CD4-positive, alpha-beta T cell treated with Interleukin-17A for 1 hour (primary cell): ENCODE results near the gene CYTH2.
A peak's percentile ranks its signal among the peaks of the same experiment; 100 is the strongest.

ENCODE experiments used
- DNase-seq: peaks from one replicate; pipeline ENCODE4 v3.0.0-alpha.2; 2020

CYTH2 gene, protein sequence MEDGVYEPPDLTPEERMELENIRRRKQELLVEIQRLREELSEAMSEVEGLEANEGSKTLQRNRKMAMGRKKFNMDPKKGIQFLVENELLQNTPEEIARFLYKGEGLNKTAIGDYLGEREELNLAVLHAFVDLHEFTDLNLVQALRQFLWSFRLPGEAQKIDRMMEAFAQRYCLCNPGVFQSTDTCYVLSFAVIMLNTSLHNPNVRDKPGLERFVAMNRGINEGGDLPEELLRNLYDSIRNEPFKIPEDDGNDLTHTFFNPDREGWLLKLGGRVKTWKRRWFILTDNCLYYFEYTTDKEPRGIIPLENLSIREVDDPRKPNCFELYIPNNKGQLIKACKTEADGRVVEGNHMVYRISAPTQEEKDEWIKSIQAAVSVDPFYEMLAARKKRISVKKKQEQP

GRCh38 chr19:48469289-48469881, at the start of gene CYTH2:
Gene CYTH2, plus strand, starts transcription at chr19:48469369. Its CDS starts 139 bp downstream, at chr19:48469508.
- DNase-seq: peak; percentile 79

DNA sequence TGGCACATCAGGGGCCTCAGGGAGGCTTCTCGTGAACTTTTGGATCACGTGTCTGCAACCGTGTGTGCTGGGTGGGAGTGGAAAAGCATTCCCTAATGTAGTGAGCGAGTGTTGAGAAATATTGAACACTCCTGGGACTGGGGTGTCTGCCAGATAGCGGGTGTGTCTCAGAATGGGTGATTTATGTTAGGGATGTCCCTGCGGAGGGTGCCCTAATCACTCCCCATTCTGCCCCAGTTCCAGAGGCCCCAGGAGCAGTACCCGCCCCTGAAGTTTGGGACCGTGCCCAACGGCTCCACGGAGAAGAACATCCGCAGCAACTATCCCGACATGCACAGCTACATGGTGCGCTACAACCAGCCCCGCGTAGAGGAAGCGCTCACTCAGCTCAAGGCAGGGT, 47.6 kb upstream of the CYTH2 start:
- DNase-seq: no peak

- no peak for DNase-seq
These were observed 44.4 kb upstream of the CYTH2 start for GRCh38 chr19:48424694-48425219.

- no peak for DNase-seq
These were observed 40.5 kb upstream of the CYTH2 start for GRCh38 chr19:48428670-48429069.

DNA sequence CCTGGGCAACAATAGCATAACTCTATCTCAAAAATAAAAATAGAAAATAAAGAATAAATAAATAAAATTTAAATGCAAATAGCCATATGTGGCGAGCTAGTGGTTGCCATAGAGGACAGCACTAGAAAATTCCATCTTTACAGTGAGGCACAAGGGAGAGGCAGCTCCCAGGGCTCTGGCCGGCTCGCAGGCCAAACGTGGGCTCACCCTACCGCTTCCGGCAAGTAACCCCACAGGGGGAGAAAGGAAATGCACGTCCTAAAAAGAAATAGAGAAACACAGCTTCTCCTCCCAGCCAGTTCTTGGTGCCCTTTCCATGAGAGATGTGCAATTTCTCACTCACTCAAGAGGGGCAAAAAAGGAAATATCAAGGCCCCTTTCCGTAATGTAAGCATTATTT, 35.8 kb upstream of the CYTH2 start:
- no peak for DNase-seq

GRCh38 chr19:48436586-48436985, 32.6 kb upstream of the CYTH2 start:
- no peak for DNase-seq

DNA sequence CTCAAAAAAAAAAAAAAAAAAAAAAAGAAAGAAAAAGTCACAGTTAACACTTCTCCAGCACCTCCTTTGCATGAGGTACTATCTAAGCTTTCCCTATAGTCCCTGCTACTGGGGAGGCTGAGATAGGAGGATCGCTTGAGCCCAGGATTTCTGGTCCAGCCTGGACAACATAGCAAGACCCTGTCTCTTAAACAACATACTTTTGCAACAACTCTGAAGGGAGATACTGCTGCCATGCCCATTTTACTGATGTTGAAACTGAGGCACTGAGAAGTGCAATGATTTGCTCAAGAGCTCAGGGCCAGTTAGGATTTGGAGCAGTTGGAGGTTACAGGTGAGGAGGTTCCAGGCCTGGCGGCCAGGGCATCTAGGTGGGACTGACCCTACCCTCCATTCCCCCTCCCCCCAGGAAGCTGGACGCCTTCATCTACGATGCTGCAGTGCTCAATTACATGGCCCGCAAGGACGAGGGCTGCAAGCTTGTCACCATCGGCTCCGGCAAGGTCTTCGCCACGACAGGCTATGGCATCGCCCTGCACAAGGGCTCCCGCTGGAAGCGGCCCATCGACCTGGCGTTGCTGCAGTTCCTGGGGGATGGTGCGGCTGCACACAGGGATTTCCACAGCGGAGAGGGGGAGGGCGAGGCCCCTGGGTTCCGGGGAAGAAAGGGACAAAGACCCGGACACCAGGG, 27.7 kb upstream of the CYTH2 start:
- no peak for DNase-seq

- no peak for DNase-seq
These were observed 26.8 kb upstream of the CYTH2 start for GRCh38 chr19:48442116-48443035.

GRCh38 chr19:48443256-48443655, 25.9 kb upstream of the CYTH2 start:
- peak; percentile 9 for DNase-seq

- peak; percentile 2 for DNase-seq
These were observed 25.4 kb upstream of the CYTH2 start for GRCh38 chr19:48443731-48444128.

- peak; percentile 14 for DNase-seq
These were observed 24.8 kb upstream of the CYTH2 start for GRCh38 chr19:48444129-48444935.

DNA sequence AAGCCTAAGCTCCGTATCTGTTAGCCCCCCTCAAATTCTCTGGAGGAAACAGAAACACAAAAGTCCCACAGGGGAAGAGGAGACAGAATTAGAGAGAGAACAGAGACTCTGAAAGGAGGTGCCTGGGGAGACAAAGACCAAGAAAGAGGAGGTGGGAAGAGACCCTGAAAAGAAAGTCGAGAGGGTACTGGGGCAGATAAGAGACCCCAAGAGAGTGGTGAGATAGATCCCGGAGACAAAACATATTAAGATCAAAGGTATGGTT, 24.3 kb upstream of the CYTH2 start:
- no peak for DNase-seq

GRCh38 chr19:48445256-48445605, 23.9 kb upstream of the CYTH2 start:
- peak; percentile 60 for DNase-seq

DNA sequence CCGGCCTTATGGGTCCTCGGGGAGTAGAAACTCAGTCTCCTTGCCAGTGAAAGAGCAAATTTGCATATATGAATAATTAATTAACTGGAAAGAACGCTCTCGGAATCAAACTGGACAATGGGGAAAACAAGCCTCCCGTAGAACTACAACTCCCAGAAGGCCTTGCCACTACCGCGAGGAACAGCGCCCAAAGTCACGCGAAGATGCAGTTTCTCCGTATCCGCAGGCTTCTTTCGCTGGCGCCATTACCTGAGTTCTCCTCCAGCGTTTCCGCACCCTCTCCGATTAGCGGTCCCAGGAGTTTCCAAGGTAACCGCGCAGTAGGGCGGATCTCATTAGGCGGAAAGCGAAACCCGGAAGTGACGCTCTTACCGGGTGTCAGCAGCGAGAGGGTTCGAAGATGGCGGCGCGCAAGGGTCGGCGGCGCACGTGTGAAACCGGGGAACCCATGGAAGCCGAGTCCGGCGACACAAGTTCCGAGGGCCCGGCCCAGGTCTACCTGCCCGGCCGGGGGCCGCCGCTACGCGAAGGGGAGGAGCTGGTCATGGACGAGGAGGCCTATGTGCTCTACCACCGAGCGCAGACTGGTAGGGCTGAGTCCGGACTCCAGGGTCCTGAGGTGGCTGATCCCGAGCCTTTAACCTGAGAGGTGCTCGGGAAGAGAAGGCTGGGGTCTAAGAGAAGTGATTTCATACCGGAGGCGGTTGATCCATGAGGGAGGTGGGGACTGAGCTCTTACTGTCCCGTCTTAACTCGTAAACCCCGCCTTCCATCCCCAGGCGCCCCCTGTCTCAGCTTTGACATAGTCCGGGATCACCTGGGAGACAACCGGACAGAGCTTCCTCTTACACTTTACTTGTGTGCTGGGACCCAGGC, 23.3 kb upstream of the CYTH2 start, which contains the start of gene GRWD1:
TSS of gene GRWD1 (plus strand) at position 378 of the 876 bp plus-strand sequence. CDS start at position 401, 23 bp downstream.
- DNase-seq: peak; percentile 97

GRCh38 chr19:48446579-48446978, 22.6 kb upstream of the CYTH2 start:
- no peak for DNase-seq

- no peak for DNase-seq
These were observed 20.6 kb upstream of the CYTH2 start for GRCh38 chr19:48448563-48448962.

DNA sequence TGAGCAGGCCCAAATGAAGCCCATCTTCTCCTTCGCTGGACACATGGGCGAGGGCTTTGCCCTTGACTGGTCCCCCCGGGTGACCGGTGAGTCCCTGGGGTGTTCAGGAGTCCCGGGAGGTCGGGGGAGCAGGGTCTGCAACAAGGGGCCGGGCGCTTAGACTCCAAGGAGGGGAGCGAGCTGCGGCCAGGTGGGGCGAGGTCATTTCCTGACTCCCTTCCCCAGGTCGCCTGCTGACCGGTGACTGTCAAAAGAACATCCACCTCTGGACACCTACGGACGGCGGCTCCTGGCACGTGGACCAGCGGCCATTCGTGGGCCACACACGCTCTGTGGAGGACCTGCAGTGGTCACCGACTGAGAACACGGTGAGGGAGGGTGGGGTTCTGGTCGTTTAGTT, 18.7 kb upstream of the CYTH2 start:
- DNase-seq: no peak

- DNase-seq: no peak
These were observed 18.3 kb upstream of the CYTH2 start for GRCh38 chr19:48450863-48451262.

- no peak for DNase-seq
These were observed 17.5 kb upstream of the CYTH2 start for GRCh38 chr19:48451624-48452023.

DNA sequence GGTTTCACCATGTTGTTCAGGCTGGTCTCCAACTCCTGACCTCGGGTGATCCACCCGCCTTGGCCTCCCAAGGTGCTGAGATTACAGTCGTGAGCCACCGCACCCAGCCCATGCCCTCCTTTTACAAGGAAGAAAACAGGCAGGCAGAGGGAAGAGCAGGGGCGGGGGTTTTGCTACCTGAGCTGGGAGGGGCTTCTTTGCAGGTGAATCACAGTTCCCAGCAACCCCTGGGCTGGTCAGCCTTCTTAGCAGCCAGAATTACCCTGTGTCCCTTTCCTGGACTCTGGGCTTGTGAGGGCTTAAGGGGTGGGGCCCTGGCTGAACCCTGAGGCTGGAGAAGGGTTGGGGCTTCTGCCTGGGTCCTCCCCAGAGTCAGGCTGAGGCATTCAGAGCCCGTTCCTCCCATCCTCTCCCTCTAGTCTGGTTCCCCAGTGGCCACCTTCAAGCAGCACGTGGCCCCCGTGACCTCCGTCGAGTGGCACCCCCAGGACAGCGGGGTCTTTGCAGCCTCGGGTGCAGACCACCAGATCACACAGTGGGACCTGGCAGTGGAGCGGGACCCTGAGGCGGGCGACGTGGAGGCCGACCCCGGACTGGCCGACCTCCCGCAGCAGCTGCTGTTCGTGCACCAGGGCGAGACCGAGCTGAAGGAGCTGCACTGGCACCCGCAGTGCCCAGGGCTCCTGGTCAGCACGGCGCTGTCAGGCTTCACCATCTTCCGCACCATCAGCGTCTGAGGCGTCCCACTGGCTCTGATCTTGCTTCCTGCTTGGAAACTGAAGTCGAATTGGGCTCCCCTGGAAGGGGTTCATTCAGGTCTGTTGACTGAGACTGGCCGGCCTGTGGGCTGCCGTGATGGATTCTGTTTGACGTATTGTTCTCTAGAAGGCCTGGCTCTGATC, 16.6 kb upstream of the CYTH2 start:
- DNase-seq: no peak
